Activated CD8-positive, alpha-beta T cell treated with anti-CD3 and anti-CD28 coated beads for 36 hours (primary cell): Measurements from ENCODE around the gene ERGIC1. TPM values are rescaled to one million over a fixed set of nuclear protein-coding genes. Genes with fewer than 3 reads are reported as not detected.
A peak's percentile ranks its signal among the peaks of the same experiment; 100 is the strongest.

Experiments used
- ATAC-seq: fragments of 200-7000 bp; cut with Tn5 transposase; one replicate; pipeline ENCODE4 v1.10.0; 2021; ENCODE audit warnings: mild to moderate bottlenecking, moderate library complexity
- CTCF ChIA-PET: fragments of 350-600 bp; sonication (Branson Sonifier 250); formaldehyde crosslinking; loops from one replicate; lab custom pipeline; 2021; ENCODE audit warnings: antibody characterized with exemption; lab: Charles Lee
- POLR2A ChIA-PET: fragments of 350-600 bp; sonication (Branson Sonifier 250); formaldehyde crosslinking; loops from one replicate; lab custom pipeline; 2021; ENCODE audit warnings: antibody characterized with exemption; lab: Charles Lee
- DNase-seq: peaks from one replicate; pipeline ENCODE4 v3.0.0-alpha.2; 2020
- H3K27ac Mint-ChIP-seq: one replicate; pipeline ENCODE4 v1.8.0; 2021; ENCODE audit warnings: mild to moderate bottlenecking, mixed read lengths
- H3K27me3 Mint-ChIP-seq: one replicate; pipeline ENCODE4 v1.8.0; 2021; ENCODE audit warnings: mixed read lengths
- H3K36me3 Mint-ChIP-seq: one replicate; pipeline ENCODE4 v1.8.0; 2021; ENCODE audit warnings: low read depth, mixed read lengths
- H3K4me1 Mint-ChIP-seq: one replicate; pipeline ENCODE4 v1.8.0; 2021; ENCODE audit warnings: low read depth, mixed read lengths
- H3K4me3 Mint-ChIP-seq: one replicate; pipeline ENCODE4 v1.8.0; 2021; ENCODE audit warnings: mild to moderate bottlenecking, moderate library complexity, mixed read lengths
- H3K9me3 Mint-ChIP-seq: one replicate; pipeline ENCODE4 v1.8.0; 2021; ENCODE audit warnings: mixed read lengths
- CTCF ChIP-seq: fragments of 200-600 bp; IDR thresholded peaks from one replicate; pipeline ENCODE4 v1.8.0; 2022; ENCODE audit warnings: antibody characterized with exemption, mild to moderate bottlenecking
- intact Hi-C: fragments of 100-400 bp; cut with micrococcal nuclease; formaldehyde crosslinking; loops from one replicate; pipeline ENCODE4 v1.10.0; 2022
- total RNA-seq, 2 experiments: library from RNA; stranded (reverse); gene quantifications; one replicate each; pipeline ENCODE4 v1.2.3, GENCODE V29; 2021

Gene ERGIC1
- total RNA-seq, 2 experiments from 2014 or later: 56.1 to 57.0 TPM

- H3K4me1 Mint-ChIP-seq: peaks cover 3% of the 10 kb centered on the region
- H3K9me3 Mint-ChIP-seq: peaks cover 1% of the 10 kb centered on the region
- no peak overlapping the region for H3K27ac Mint-ChIP-seq
- H3K4me3 Mint-ChIP-seq: no peak overlapping the region
- no peak for TF ChIP-seq CTCF
- no peaks in the 10 kb centered on the region for H3K36me3 Mint-ChIP-seq
- ATAC-seq (peak; percentile 49), DNase-seq (peak; percentile 46)
- POLR2A ChIA-PET: no interaction called here
- intact Hi-C loops: no loop called here
- H3K27me3 Mint-ChIP-seq: no peaks in the 10 kb centered on the region
- CTCF ChIA-PET: interaction anchor here (0.6 kb wide), 1 partner anchor 369 kb away, joined by 3 read pairs; no protein-coding TSS in a partner anchor
These were observed 13.8 kb upstream of the ERGIC1 start for GRCh38 chr5:172820046-172820767.

GRCh38 chr5:172821340-172821985 lies 12.6 kb upstream of the ERGIC1 start:
- Mint-ChIP-seq H3K27me3 (no peaks in the 10 kb centered on the region), H3K27ac (no peak overlapping the region), H3K4me3 (no peak overlapping the region), H3K36me3 (peaks cover 6% of the 10 kb centered on the region), H3K9me3 (peaks cover 13% of the 10 kb centered on the region), H3K4me1 (peaks cover 3% of the 10 kb centered on the region)
- ATAC-seq (no peak), DNase-seq (no peak)
- ChIA-PET CTCF (interaction anchor here (0.7 kb wide), 1 partner anchor 110 kb away, joined by 3 read pairs; no protein-coding TSS in a partner anchor), POLR2A (no interaction called here)
- TF ChIP-seq CTCF: no peak
- intact Hi-C loops: no loop called here

GRCh38 chr5:172823840-172824362 lies 10.2 kb upstream of the ERGIC1 start:
- peaks cover 6% of the 10 kb centered on the region for H3K36me3 Mint-ChIP-seq
- H3K27me3 Mint-ChIP-seq: no peaks in the 10 kb centered on the region
- POLR2A ChIA-PET: interaction anchor here (0.8 kb wide), 1 partner anchor 10 kb away, joined by 3 read pairs; no protein-coding TSS in a partner anchor
- H3K4me3 Mint-ChIP-seq: no peak overlapping the region
- no peak for ATAC-seq
- TF ChIP-seq CTCF: no peak
- H3K27ac Mint-ChIP-seq: no peak overlapping the region
- H3K9me3 Mint-ChIP-seq: peaks cover 17% of the 10 kb centered on the region
- intact Hi-C loops: no loop called here
- peaks cover 3% of the 10 kb centered on the region for H3K4me1 Mint-ChIP-seq
- DNase-seq: no peak
- CTCF ChIA-PET: no interaction called here

- intact Hi-C loops: no loop called here
- no peak overlapping the region for H3K4me3 Mint-ChIP-seq
- DNase-seq (no peak), ATAC-seq (no peak)
- TF ChIP-seq CTCF: no peak
- no peaks in the 10 kb centered on the region for H3K4me1 Mint-ChIP-seq
- H3K27ac Mint-ChIP-seq: no peak overlapping the region
- POLR2A ChIA-PET: no interaction called here
- CTCF ChIA-PET: no interaction called here
- H3K36me3 Mint-ChIP-seq: peaks cover 6% of the 10 kb centered on the region
- no peaks in the 10 kb centered on the region for H3K27me3 Mint-ChIP-seq
- peaks cover 17% of the 10 kb centered on the region for H3K9me3 Mint-ChIP-seq
These were observed 8.3 kb upstream of the ERGIC1 start for GRCh38 chr5:172825610-172826204.
